ENCODE results near the gene ESR2.

Gene ESR2

DNA sequence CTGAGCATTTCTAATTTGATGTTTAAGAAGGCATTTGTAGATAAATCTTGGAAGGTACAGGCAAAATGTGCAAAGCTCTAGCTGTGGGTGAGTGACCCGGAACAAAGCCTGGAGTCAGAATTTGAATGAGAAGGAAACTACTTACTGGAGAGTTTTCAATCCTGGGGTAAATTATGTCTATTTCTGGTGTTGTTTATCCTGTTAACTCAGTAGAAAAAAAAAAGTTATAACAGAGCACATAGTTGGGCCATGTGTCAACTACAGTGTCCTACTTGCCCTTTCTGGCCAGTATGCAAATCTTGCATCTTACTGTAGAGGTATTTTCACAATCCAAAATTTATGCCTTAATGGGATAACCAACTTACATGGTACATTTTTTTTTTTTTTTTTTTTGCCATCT lies 259.0 kb downstream of the ESR2 start:
- in situ Hi-C loops (cut with MboI; ENCODE audit: low pct_unique_long_range_greater_than_20kb, low sequenced_read_pairs): no loop called here
- no peak for DNase-seq

Data from KBM-7 (cell line).